Stimulated activated CD4-positive, alpha-beta T cell treated with anti-CD3 and anti-CD28 coated beads, Interleukin-2, amount 100 ng/mL, for 24 hours (primary cell): ENCODE results near the gene APOBEC3C.
"Not testable (repeated sequence)": the region's sequence is repeated elsewhere in the genome, so short reads cannot be mapped to it uniquely, and the experiment has no call there.

Source experiments
- DNase-seq, 2 donors: peaks; one replicate each; pipeline ENCODE4 v3.0.0-alpha.2; 2020

The APOBEC3C gene

GRCh38 chr22:39066442-39067276, 52.6 kb downstream of the APOBEC3C start:
- not testable (repeated sequence) for DNase-seq

DNA sequence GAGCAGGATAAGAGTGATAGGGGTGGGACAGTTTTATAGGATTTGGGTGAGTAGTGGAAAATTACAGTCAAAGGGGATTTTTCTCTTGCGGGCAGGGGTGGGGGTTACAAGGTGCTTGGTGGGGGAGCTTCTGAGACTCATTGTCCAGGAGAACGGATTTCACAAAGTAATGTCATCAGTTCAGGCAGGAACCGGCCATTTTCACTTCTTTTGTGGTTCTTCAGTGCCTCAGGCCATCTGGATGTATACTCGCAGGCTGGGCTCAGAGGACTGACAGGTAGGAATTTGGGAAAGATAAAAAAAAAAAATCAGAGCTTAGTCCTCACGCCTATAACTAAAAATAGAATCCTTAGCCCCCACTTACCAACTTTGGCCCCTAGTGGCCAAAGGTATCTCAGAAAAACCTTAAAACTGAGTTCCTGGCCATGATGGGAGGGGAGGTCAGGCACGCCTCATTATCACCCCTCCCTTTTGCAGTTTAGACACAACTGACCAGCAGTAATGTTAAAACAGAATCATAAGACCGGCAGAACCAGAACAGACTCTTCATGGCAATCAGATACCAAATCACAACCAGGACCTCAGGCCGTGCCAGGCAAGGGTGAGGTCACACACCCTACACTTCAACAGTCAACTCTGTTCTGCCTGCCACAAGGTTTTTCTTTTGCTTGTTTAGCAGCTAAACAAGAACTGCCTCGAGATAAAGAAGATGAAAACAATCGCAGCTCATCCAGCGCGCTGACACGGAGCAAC, 54.2 kb downstream of the APOBEC3C start:
- no peak for DNase-seq
